ENCODE results near the gene BCL2L11. TPM values are rescaled to one million over a fixed set of nuclear protein-coding genes. Genes with fewer than 3 reads are reported as not detected.

Gene BCL2L11
- total RNA-seq, 1 donor from 2014 or later: 32.5 TPM

DNA sequence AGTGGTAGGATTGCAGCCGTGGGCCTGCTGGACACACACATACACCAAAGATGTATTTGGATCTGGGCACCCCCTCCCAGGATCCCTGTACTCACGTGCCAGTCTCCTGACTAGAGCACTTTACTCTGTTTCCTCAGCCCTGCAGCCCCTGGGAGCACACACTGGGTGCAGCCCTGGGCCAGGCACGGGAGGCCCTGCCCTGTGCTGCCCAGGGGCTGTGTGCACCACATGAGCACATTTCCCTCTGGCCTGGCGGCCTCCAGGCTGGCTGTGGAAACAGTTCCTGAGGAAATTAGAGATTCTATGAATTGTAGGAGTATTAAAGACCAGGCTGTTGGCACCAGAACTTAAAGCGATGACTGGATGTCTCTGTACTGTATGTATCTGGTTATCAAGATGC is 45.4 kb downstream of the BCL2L11 start:
- Mint-ChIP-seq H3K4me3 (ENCODE audit: unreplicated experiment) (no peak overlapping the region), H3K36me3 (ENCODE audit: low read depth, unreplicated experiment) (peaks cover 16% of the 10 kb centered on the region), H3K27ac (ENCODE audit: unreplicated experiment) (no peak overlapping the region), H3K9me3 (ENCODE audit: unreplicated experiment) (no peaks in the 10 kb centered on the region), H3K27me3 (ENCODE audit: unreplicated experiment) (no peaks in the 10 kb centered on the region), H3K4me1 (ENCODE audit: unreplicated experiment) (peaks cover 46% of the 10 kb centered on the region)
- DNase-seq (ENCODE audit: low spot score): no peak
- TF ChIP-seq, protein P1, sequence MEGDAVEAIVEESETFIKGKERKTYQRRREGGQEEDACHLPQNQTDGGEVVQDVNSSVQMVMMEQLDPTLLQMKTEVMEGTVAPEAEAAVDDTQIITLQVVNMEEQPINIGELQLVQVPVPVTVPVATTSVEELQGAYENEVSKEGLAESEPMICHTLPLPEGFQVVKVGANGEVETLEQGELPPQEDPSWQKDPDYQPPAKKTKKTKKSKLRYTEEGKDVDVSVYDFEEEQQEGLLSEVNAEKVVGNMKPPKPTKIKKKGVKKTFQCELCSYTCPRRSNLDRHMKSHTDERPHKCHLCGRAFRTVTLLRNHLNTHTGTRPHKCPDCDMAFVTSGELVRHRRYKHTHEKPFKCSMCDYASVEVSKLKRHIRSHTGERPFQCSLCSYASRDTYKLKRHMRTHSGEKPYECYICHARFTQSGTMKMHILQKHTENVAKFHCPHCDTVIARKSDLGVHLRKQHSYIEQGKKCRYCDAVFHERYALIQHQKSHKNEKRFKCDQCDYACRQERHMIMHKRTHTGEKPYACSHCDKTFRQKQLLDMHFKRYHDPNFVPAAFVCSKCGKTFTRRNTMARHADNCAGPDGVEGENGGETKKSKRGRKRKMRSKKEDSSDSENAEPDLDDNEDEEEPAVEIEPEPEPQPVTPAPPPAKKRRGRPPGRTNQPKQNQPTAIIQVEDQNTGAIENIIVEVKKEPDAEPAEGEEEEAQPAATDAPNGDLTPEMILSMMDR (IDR thresholded peaks at IDR 0.05; ENCODE audit: unreplicated experiment): no peak

DNA sequence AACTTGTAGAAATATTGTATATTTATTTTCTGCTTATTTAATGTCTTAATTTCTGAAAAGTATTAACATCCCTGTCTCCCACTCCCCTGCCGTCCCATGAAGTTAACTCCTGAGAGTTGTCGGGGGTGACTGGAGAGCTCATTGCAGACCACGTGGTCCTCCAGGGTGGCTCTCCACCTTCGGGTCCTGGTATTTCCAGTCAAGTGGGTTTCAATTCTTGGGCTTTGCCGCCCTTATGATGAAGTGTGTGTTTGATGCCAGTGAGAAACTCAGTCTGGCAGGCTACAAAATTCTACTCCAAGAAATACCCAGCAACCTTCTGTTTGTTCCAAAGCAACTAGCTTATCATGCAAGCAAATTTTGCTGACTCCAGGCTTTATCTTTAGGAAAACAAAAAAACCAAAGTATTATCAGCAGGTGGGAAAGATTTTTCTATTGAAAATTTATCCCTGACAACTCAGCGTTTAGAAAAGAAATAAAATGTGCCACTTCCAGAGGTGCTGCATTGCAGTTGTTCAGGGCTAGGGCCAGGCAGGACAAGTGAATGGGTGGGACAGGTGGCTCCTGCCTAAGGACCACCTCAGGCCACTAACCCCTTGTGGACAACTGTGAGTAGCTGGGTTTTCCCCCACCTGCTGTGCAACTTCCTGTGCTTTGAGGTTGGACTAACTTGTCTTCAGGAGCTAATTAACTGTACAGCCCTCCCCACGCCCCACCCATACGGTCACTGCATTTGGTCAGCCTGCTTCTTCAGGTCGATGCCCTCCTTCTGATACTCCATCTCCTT is 46.6 kb downstream of the BCL2L11 start:
- peaks cover 45% of the 10 kb centered on the region for H3K4me1 Mint-ChIP-seq (ENCODE audit: unreplicated experiment)
- H3K36me3 Mint-ChIP-seq (ENCODE audit: low read depth, unreplicated experiment): peaks cover 13% of the 10 kb centered on the region
- no peaks in the 10 kb centered on the region for H3K27me3 Mint-ChIP-seq (ENCODE audit: unreplicated experiment)
- no peak overlapping the region for H3K4me3 Mint-ChIP-seq (ENCODE audit: unreplicated experiment)
- H3K27ac Mint-ChIP-seq (ENCODE audit: unreplicated experiment): no peak overlapping the region
- DNase-seq (ENCODE audit: low spot score): no peak
- H3K9me3 Mint-ChIP-seq (ENCODE audit: unreplicated experiment): no peaks in the 10 kb centered on the region
- TF ChIP-seq, protein P1 (IDR thresholded peaks at IDR 0.05; ENCODE audit: unreplicated experiment): no peak

DNA sequence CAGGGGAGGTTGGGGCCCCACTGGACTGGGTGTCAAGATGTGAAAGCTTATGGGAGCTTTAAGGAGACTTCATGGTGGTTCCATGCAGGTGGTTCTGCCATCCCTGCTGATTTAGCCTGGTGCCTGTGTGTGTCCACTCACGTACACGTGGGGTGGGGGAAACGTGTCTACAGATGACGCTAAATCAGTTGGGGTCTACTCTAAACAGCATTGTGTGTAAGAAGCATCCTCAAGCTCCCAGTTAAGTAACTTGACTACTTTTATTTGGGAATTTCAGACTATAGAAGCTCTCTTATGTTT is 47.1 kb downstream of the BCL2L11 start:
- H3K4me1 Mint-ChIP-seq (ENCODE audit: unreplicated experiment): peaks cover 39% of the 10 kb centered on the region
- H3K9me3 Mint-ChIP-seq (ENCODE audit: unreplicated experiment): no peaks in the 10 kb centered on the region
- H3K36me3 Mint-ChIP-seq (ENCODE audit: low read depth, unreplicated experiment): peaks cover 13% of the 10 kb centered on the region
- H3K27me3 Mint-ChIP-seq (ENCODE audit: unreplicated experiment): no peaks in the 10 kb centered on the region
- DNase-seq (ENCODE audit: low spot score): no peak
- TF ChIP-seq, protein P1 (IDR thresholded peaks at IDR 0.05; ENCODE audit: unreplicated experiment): no peak
- no peak overlapping the region for H3K4me3 Mint-ChIP-seq (ENCODE audit: unreplicated experiment)
- no peak overlapping the region for H3K27ac Mint-ChIP-seq (ENCODE audit: unreplicated experiment)

DNA sequence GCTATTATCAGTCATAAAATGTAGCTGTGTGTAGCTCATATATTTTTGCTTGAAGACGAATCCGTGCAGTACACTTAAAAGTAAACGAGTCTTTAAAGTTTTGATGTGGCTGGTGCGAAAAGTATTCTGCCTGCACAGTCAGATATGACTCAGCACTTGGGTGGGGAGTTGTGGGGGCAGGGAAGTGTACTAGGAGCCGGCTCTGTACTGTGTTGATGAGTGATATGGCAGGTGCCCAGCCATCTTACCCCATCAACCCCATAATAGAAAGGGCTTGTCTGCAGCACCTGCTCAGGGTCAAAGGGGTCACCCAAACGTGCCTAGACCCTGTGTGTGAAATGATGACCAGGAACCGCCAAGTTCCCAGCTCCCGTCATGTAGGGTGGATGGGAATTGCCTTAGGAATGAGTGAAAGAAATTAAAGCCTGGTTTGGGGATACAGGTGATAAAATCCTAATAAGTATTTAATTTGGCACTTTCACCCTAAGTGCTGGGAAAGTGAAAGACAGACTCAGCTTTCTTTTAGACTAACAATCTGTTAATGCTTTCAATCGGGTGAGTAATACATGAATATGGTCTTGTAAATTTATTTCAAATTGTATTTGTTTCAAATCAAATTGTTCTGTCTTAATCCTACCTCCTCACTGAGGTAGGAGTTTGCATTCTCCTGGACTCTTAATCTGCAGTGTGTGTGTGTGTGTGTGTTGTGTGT is 48.0 kb downstream of the BCL2L11 start:
- H3K27me3 Mint-ChIP-seq (ENCODE audit: unreplicated experiment): no peaks in the 10 kb centered on the region
- TF ChIP-seq, protein P1 (IDR thresholded peaks at IDR 0.05; ENCODE audit: unreplicated experiment): no peak
- peaks cover 31% of the 10 kb centered on the region for H3K4me1 Mint-ChIP-seq (ENCODE audit: unreplicated experiment)
- no peak overlapping the region for H3K27ac Mint-ChIP-seq (ENCODE audit: unreplicated experiment)
- peaks cover 13% of the 10 kb centered on the region for H3K36me3 Mint-ChIP-seq (ENCODE audit: low read depth, unreplicated experiment)
- no peaks in the 10 kb centered on the region for H3K9me3 Mint-ChIP-seq (ENCODE audit: unreplicated experiment)
- no peak overlapping the region for H3K4me3 Mint-ChIP-seq (ENCODE audit: unreplicated experiment)
- DNase-seq (ENCODE audit: low spot score): no peak

DNA sequence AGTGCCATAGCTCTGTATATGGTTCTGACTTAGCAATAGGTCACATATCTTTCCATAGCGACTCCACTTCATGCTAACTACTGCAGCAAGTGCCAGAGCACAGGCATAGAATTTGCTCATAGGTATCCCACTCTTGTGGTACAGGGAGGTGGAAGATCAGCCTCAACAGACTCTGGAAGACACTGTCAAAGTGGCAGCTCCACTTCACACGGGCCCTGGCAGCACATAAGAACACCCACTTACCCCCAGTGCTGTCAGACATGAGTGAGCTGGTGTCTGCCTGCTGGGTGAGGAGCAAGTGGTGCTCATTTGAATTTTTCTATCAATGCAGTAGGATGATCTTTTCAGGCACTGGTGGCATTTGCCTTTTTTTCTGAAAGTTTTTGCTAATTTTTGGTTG is 48.6 kb downstream of the BCL2L11 start:
- Mint-ChIP-seq H3K27ac (ENCODE audit: unreplicated experiment) (no peak overlapping the region), H3K27me3 (ENCODE audit: unreplicated experiment) (no peaks in the 10 kb centered on the region), H3K4me3 (ENCODE audit: unreplicated experiment) (no peak overlapping the region), H3K4me1 (ENCODE audit: unreplicated experiment) (peaks cover 25% of the 10 kb centered on the region), H3K9me3 (ENCODE audit: unreplicated experiment) (no peaks in the 10 kb centered on the region), H3K36me3 (ENCODE audit: low read depth, unreplicated experiment) (peaks cover 10% of the 10 kb centered on the region)
- TF ChIP-seq, protein P1 (IDR thresholded peaks at IDR 0.05; ENCODE audit: unreplicated experiment): no peak
- no peak for DNase-seq (ENCODE audit: low spot score)
